ENCODE results near the gene PRPH2. TPM values are rescaled to one million over a fixed set of nuclear protein-coding genes. Genes with fewer than 3 reads are reported as not detected.

Gene PRPH2
- polyA plus RNA-seq, 1 donor from 2014 or later = not detected

- H3K27ac ChIP-seq (ENCODE audit: low read length) = no peak overlapping the region
- H4K20me1 ChIP-seq (ENCODE audit: insufficient read depth) = no peaks in the 10 kb centered on the region
- H3K9me2 ChIP-seq (ENCODE audit: insufficient read depth, low read length) = no peaks in the 10 kb centered on the region
- TF ChIP-seq SMC3 (conservative IDR thresholded peaks at IDR 0.05; ENCODE audit: poor library complexity) (no peak), EP300 (conservative IDR thresholded peaks at IDR 0.05; ENCODE audit: poor library complexity, severe bottlenecking) (no peak), POLR2AphosphoS5 (IDR thresholded peaks at IDR 0.05) (no peak), MXI1 (conservative IDR thresholded peaks at IDR 0.05; ENCODE audit: poor library complexity, severe bottlenecking) (no peak), TAF1 (IDR thresholded peaks at IDR 0.05; ENCODE audit: low read depth) (no peak), REST (IDR thresholded peaks at IDR 0.05; ENCODE audit: borderline replicate concordance) (no peak), EZH2 (IDR thresholded peaks at IDR 0.05; ENCODE audit: borderline replicate concordance, insufficient read depth, low read length, poor library complexity, severe bottlenecking) (no peak), CTCF (IDR thresholded peaks at IDR 0.05; ENCODE audit: poor library complexity, severe bottlenecking) (no peak), RAD21 (conservative IDR thresholded peaks at IDR 0.05) (no peak)
- H3K4me3 ChIP-seq (ENCODE audit: low read length) = no peak overlapping the region
- H3K36me3 ChIP-seq (ENCODE audit: insufficient read depth, low read length) = no peaks in the 10 kb centered on the region
- no peak overlapping the region for H3K9ac ChIP-seq (ENCODE audit: low read length)
- no peak overlapping the region for H3K4me2 ChIP-seq (ENCODE audit: low read length)
- no peaks in the 10 kb centered on the region for H3K9me3 ChIP-seq (ENCODE audit: low read length)
- no peak overlapping the region for H2AFZ ChIP-seq (ENCODE audit: low read depth, low read length)
- no peaks in the 10 kb centered on the region for H3K27me3 ChIP-seq (ENCODE audit: insufficient read depth, low read depth, low read length)
- H3K79me2 ChIP-seq (replicated peaks; ENCODE audit: insufficient read depth, low read length) = no peaks in the 10 kb centered on the region
- no peaks in the 10 kb centered on the region for H3F3A ChIP-seq (ENCODE audit: insufficient read depth, low read length, poor library complexity, severe bottlenecking)
These were observed 14.8 kb downstream of the PRPH2 start for GRCh38 chr6:42707595-42707994.

- Histone ChIP-seq H4K20me1 (ENCODE audit: insufficient read depth) (no peaks in the 10 kb centered on the region), H2AFZ (ENCODE audit: low read depth, low read length) (no peak overlapping the region), H3K4me3 (ENCODE audit: low read length) (no peak overlapping the region), H3K9me2 (ENCODE audit: insufficient read depth, low read length) (no peaks in the 10 kb centered on the region), H3K9me3 (ENCODE audit: low read length) (no peaks in the 10 kb centered on the region), H3F3A (ENCODE audit: insufficient read depth, low read length, poor library complexity, severe bottlenecking) (no peaks in the 10 kb centered on the region), H3K36me3 (ENCODE audit: insufficient read depth, low read length) (no peaks in the 10 kb centered on the region), H3K9ac (ENCODE audit: low read length) (no peak overlapping the region), H3K79me2 (replicated peaks; ENCODE audit: insufficient read depth, low read length) (no peaks in the 10 kb centered on the region), H3K4me2 (ENCODE audit: low read length) (no peak overlapping the region), H3K27me3 (ENCODE audit: insufficient read depth, low read depth, low read length) (no peaks in the 10 kb centered on the region), H3K27ac (ENCODE audit: low read length) (no peak overlapping the region)
- TF ChIP-seq EP300 (conservative IDR thresholded peaks at IDR 0.05; ENCODE audit: poor library complexity, severe bottlenecking) = no peak
- no peak for TF ChIP-seq TAF1 (IDR thresholded peaks at IDR 0.05; ENCODE audit: low read depth)
These were observed 17.4 kb downstream of the PRPH2 start for GRCh38 chr6:42704937-42705374.
